GM12878 (cell line): ENCODE results near the gene BFSP2. TPM values are rescaled to one million over a fixed set of nuclear protein-coding genes. Genes with fewer than 3 reads are reported as not detected.

ENCODE experiments used
- ATAC-seq: fragments of 200-7000 bp; cut with Tn5 transposase; 3 replicates; pipeline ENCODE4 v1.9.1; 2020; ENCODE audit warnings: mild to moderate bottlenecking, moderate library complexity
- BruUV-seq: library from RNA; stranded (reverse); fragments of 400-500 nt; replicated peaks from 2 replicates; lab custom pipeline; 2021; lab: Mats Ljungman, UMichigan
- CTCF ChIA-PET: fragments of 300-600 bp; sonication (Branson Sonifier 250); formaldehyde crosslinking; extraction: SDS; loops from one replicate; lab custom pipeline; 2021; ENCODE audit warnings: inconsistent platforms; lab: Yijun Ruan, JAX
- POLR2A ChIA-PET: fragments of 350-600 bp; formaldehyde crosslinking; extraction: SDS; loops from one replicate; lab custom pipeline; 2021; ENCODE audit warnings: inconsistent platforms; lab: Charles Lee
- RAD21 ChIA-PET: fragments of 300-600 bp; sonication (Branson Sonifier 250); formaldehyde crosslinking; loops from one replicate; lab custom pipeline; 2023; ENCODE audit warnings: antibody characterized with exemption; ENCODE audit not compliant: unreplicated experiment; lab: Charles Lee
- SMC1A ChIA-PET: fragments of 300-600 bp; sonication (Branson Sonifier 250); formaldehyde crosslinking; loops from one replicate; lab custom pipeline; 2023; ENCODE audit not compliant: unreplicated experiment, uncharacterized antibody; lab: Charles Lee
- DNase-seq: peaks from one replicate; pipeline ENCODE4 v3.0.0-alpha.2; 2011; ENCODE audit warnings: low read depth, low spot score
- FAIRE-seq: peaks from 3 replicates; lab custom pipeline; 2011; peaks lifted over from hg19 to GRCh38; lab: Jason Lieb, UNC
- H2AFZ ChIP-seq: 2 replicates; pipeline ENCODE4 v1.6.0; 2011; ENCODE audit warnings: low read depth, low read length, control low read depth; ENCODE audit not compliant: control insufficient read depth
- H3K27ac ChIP-seq: 2 replicates; pipeline ENCODE4 v1.5.1; 2011; ENCODE audit warnings: control low read depth; ENCODE audit not compliant: control insufficient read depth, insufficient read depth
- H3K27me3 ChIP-seq, 2 experiments: replicated peaks in 1 of 2; 2 replicates each; pipeline versions ENCODE4 v1.6.0 to v1.6.1; 2011; ENCODE audit warnings: low read length in 1 of 2; ENCODE audit not compliant: control insufficient read depth in 2 of 2, insufficient read depth in 2 of 2
- H3K36me3 ChIP-seq, 2 experiments: 2 replicates each; pipeline ENCODE4 v1.5.1; 2011; ENCODE audit warnings: low read length in 1 of 2; ENCODE audit not compliant: control insufficient read depth in 2 of 2, insufficient read depth in 2 of 2
- H3K4me1 ChIP-seq: 2 replicates; pipeline ENCODE4 v1.6.1; 2011; ENCODE audit warnings: mild to moderate bottlenecking, low read length, moderate library complexity, mixed read lengths; ENCODE audit not compliant: control insufficient read depth, insufficient read depth
- H3K4me2 ChIP-seq: 2 replicates; pipeline ENCODE4 v1.6.0; 2011; ENCODE audit warnings: control low read depth; ENCODE audit not compliant: control insufficient read depth, insufficient read depth
- H3K4me3 ChIP-seq: fragments of 200-600 bp; sonication (generic); 2 replicates; pipeline ENCODE4 v1.5.1; 2016
- H3K79me2 ChIP-seq: 2 replicates; pipeline ENCODE4 v1.6.0; 2011; ENCODE audit warnings: low read length; ENCODE audit not compliant: control insufficient read depth, insufficient read depth
- H3K9ac ChIP-seq: 2 replicates; pipeline ENCODE4 v1.8.0; 2011; ENCODE audit warnings: low read length, control low read depth, mixed read lengths; ENCODE audit not compliant: control insufficient read depth, insufficient read depth
- H3K9me3 ChIP-seq: replicated peaks from 3 replicates; pipeline ENCODE4 v1.5.1; 2011; ENCODE audit warnings: mild to moderate bottlenecking, low read length; ENCODE audit not compliant: control insufficient read depth, insufficient read depth
- H4K20me1 ChIP-seq: 2 replicates; pipeline ENCODE4 v1.6.0; 2011; ENCODE audit not compliant: control insufficient read depth, insufficient read depth
- CREB1 ChIP-seq: IDR thresholded peaks from 2 replicates; pipeline ENCODE4 v1.6.1; 2012; ENCODE audit warnings: low read depth, mild to moderate bottlenecking, inconsistent platforms
- EGR1 ChIP-seq, 2 experiments: IDR thresholded peaks; 1 replicate in 1 of 2; 2 replicates in 1 of 2; pipeline ENCODE4 v1.6.1; 2011 to 2012; ENCODE audit warnings: low read depth in 2 of 2, low read length in 2 of 2, borderline replicate concordance in 1 of 2, mild to moderate bottlenecking in 1 of 2, moderate library complexity in 1 of 2
- GABPA ChIP-seq: IDR thresholded peaks from 2 replicates; pipeline ENCODE4 v1.6.1; 2014; ENCODE audit warnings: antibody characterized with exemption, low read depth, mild to moderate bottlenecking, inconsistent platforms
- MTA3 ChIP-seq: IDR thresholded peaks from 2 replicates; pipeline ENCODE4 v1.6.1; 2012; ENCODE audit warnings: low read length, inconsistent platforms, borderline replicate concordance
- MXI1 ChIP-seq: fragments of 150-350 bp; IDR thresholded peaks from 2 replicates; pipeline ENCODE4 v1.6.1; 2011; ENCODE audit warnings: low read depth, mild to moderate bottlenecking, inconsistent platforms, low read length, improper control_type of control experiment
- MYB ChIP-seq: fragments of 150-350 bp; IDR thresholded peaks from 2 replicates; pipeline ENCODE4 v1.6.1; 2014; ENCODE audit warnings: mild to moderate bottlenecking, low read depth, low read length, borderline replicate concordance
- NR2C1 ChIP-seq: fragments of 450-650 bp; IDR thresholded peaks from 2 replicates; pipeline ENCODE4 v1.6.1; 2017; ENCODE audit warnings: antibody characterized with exemption, mild to moderate bottlenecking, moderate library complexity
- ZNF24 ChIP-seq: fragments of 450-650 bp; IDR thresholded peaks from 2 replicates; pipeline ENCODE4 v1.6.1; 2017; ENCODE audit warnings: antibody characterized with exemption, mild to moderate bottlenecking
- ZZZ3 ChIP-seq: IDR thresholded peaks from 2 replicates; pipeline ENCODE4 v1.6.1; 2011; ENCODE audit warnings: low read depth; ENCODE audit not compliant: control insufficient read depth, insufficient read length
- WGBS: methylation state at CpG from one replicate; pipeline ENCODE4 v1.1.6; 2016; ENCODE audit warnings: low lambda C conversion rate; ENCODE audit not compliant: insufficient replicate concordance, insufficient coverage; ENCODE audit errors: missing lambda C conversion rate; 5-methylcytosine and 5-hydroxymethylcytosine counted together
- in situ Hi-C: fragments of 300-500 bp; cut with MboI; formaldehyde crosslinking; loops from 9 replicates; pipeline ENCODE4 v1.14.3; 2018; ENCODE audit warnings: mixed read lengths
- intact Hi-C: fragments of 100-400 bp; cut with micrococcal nuclease; formaldehyde crosslinking; loops from one replicate; pipeline ENCODE4 v1.14.2; 2022; ENCODE audit not compliant: unreplicated experiment
- polyA plus RNA-seq, 11 experiments: library from polyadenylated mRNA; depleted of rRNA in 4 of 11; unstranded in 6 of 11; stranded (reverse) in 5 of 11; fragments of >200 nt; fragmentation: Nextera tagmentation in 4 of 11; fragmentation: Illumina TruSeq in 1 of 11; extraction: Ambion mirVana in 4 of 11; extraction: Trizol in 1 of 11; gene quantifications; 1 replicate in 1 of 11; 2 replicates in 10 of 11; pipeline versions ENCODE4 v1.2.1 to v1.2.3, GENCODE V29; 2011 to 2016; ENCODE audit warnings: inconsistent platforms in 2 of 11, missing spikeins in 2 of 11, low read depth in 1 of 11
- total RNA-seq, 4 experiments: library from RNA; depleted of rRNA in 3 of 4; stranded (reverse); fragments of >200 nt in 3 of 4; fragmentation: Illumina TruSeq in 1 of 4; extraction: Trizol in 1 of 4; gene quantifications; 2 replicates each; pipeline versions ENCODE4 v1.2.1 to v1.2.3, GENCODE V29; 2013 to 2021
- TF ChIP-seq, protein P1 (sequence below): fragments of 450-650 bp; formaldehyde crosslinking; IDR thresholded peaks from 2 replicates; pipeline ENCODE4 v1.4.0; 2022; ENCODE audit warnings: mild to moderate bottlenecking, moderate library complexity

The BFSP2 gene
- total and polyA plus RNA-seq, 10 of the 15 experiments (the other 5 are each of a cell fraction or from before 2014, with no cell fraction given), result 1.5 to 20.4 (median 7.3) TPM

GRCh38 chr3:133404920-133405319, 5.1 kb downstream of the BFSP2 start (continued):
- no peak for TF ChIP-seq MTA3

GRCh38 chr3:133408366-133408765, 8.5 kb downstream of the BFSP2 start:
- no TSS peak for BruUV-seq
- Histone ChIP-seq H4K20me1 (no peaks in the 10 kb centered on the region), H3K9ac (no peak overlapping the region), H3K79me2 (no peaks in the 10 kb centered on the region), H3K4me3 (no peak overlapping the region), H3K27ac (no peak overlapping the region), H3K9me3 (no peaks in the 10 kb centered on the region), H3K27me3 (peaks cover 0 to 2% of the 10 kb centered on the region in 2 experiments; a peak in 1 of 4 replicates), H2AFZ (no peak overlapping the region), H3K36me3 (no peaks in the 10 kb centered on the region), H3K4me2 (no peak overlapping the region), H3K4me1 (no peaks in the 10 kb centered on the region)
- no peak for DNase-seq
- in situ Hi-C loops, result no loop called here
- intact Hi-C loops, result no loop called here
- ChIA-PET SMC1A (interaction anchor here (0.5 to 1.2 kb wide), 3 partner anchors 26 to 369 kb away, joined by 3 to 4 read pairs (median 3); no protein-coding TSS in a partner anchor), POLR2A (no interaction called here), RAD21 (no interaction called here), CTCF (interaction anchor here (0.7 to 1.0 kb wide), 4 partner anchors 21 to 410 kb away, joined by 3 to 6 read pairs (median 4); no protein-coding TSS in a partner anchor)
- WGBS, result 63% methylated on average over 2 of the region's 2 CpGs
- no peak for FAIRE-seq
- TF ChIP-seq NR2C1 (no peak), ZNF24 (no peak), GABPA (no peak)
- ATAC-seq, result no peak

GRCh38 chr3:133408961-133409360, 9.1 kb downstream of the BFSP2 start:
- no peak overlapping the region for H3K4me3 ChIP-seq
- SMC1A ChIA-PET, result interaction anchor here (0.7 to 1.2 kb wide), 2 partner anchors 27 to 366 kb away, joined by 3 to 4 read pairs; no protein-coding TSS in a partner anchor
- no peak for ATAC-seq
- DNase-seq, result no peak
- intact Hi-C loops, result no loop called here
- no peaks in the 10 kb centered on the region for H4K20me1 ChIP-seq
- POLR2A ChIA-PET, result no interaction called here
- 15% methylated on average over 2 of the region's 2 CpGs for WGBS
- BruUV-seq, result no TSS peak
- H3K27ac ChIP-seq, result no peak overlapping the region
- no peak for TF ChIP-seq ZZZ3
- TF ChIP-seq MXI1, result no peak
- no peak for TF ChIP-seq MYB
- TF ChIP-seq EGR1 (IDR thresholded peaks at IDR 0.05; ENCODE audit: borderline replicate concordance in 1 of 2, low read depth in 2 of 2, low read length in 2 of 2), result no peak
- TF ChIP-seq, protein P1, sequence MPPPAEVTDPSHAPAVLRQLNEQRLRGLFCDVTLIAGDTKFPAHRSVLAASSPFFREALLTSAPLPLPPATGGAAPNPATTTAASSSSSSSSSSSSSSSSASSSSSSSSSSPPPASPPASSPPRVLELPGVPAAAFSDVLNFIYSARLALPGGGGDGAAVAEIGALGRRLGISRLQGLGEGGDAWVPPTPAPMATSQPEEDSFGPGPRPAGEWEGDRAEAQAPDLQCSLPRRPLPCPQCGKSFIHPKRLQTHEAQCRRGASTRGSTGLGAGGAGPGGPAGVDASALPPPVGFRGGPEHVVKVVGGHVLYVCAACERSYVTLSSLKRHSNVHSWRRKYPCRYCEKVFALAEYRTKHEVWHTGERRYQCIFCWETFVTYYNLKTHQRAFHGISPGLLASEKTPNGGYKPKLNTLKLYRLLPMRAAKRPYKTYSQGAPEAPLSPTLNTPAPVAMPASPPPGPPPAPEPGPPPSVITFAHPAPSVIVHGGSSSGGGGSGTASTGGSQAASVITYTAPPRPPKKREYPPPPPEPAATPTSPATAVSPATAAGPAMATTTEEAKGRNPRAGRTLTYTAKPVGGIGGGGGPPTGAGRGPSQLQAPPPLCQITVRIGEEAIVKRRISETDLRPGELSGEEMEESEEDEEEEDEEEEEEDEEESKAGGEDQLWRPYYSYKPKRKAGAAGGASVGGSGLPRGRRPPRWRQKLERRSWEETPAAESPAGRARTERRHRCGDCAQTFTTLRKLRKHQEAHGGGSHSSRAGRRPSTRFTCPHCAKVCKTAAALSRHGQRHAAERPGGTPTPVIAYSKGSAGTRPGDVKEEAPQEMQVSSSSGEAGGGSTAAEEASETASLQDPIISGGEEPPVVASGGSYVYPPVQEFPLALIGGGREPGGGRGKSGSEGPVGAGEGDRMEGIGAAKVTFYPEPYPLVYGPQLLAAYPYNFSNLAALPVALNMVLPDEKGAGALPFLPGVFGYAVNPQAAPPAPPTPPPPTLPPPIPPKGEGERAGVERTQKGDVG (CRISPR knock-in tag), result no peak
- TF ChIP-seq NR2C1, result no peak
- no peak for TF ChIP-seq CREB1
- TF ChIP-seq, all 136 proteins: peak for 0
- ChIA-PET RAD21 (no interaction called here), CTCF (interaction anchor here (0.6 to 1.0 kb wide), 6 partner anchors 15 to 409 kb away, joined by 3 to 6 read pairs (median 3); no protein-coding TSS in a partner anchor)
- no peak overlapping the region for H3K9ac ChIP-seq
- FAIRE-seq, result no peak
- H2AFZ ChIP-seq, result no peak overlapping the region
- in situ Hi-C loops, result no loop called here
- H3K9me3 ChIP-seq, result no peaks in the 10 kb centered on the region
- no peaks in the 10 kb centered on the region for H3K36me3 ChIP-seq
- H3K79me2 ChIP-seq, result no peaks in the 10 kb centered on the region
- H3K4me1 ChIP-seq, result no peaks in the 10 kb centered on the region
- H3K4me2 ChIP-seq, result no peak overlapping the region
- H3K27me3 ChIP-seq, result peaks cover 0 to 2% of the 10 kb centered on the region in 2 experiments; a peak in 1 of 4 replicates
